ENCODE results near the gene UBC. TPM values are rescaled to one million over a fixed set of nuclear protein-coding genes. Genes with fewer than 3 reads are reported as not detected.

Gene UBC
- total and polyA plus RNA-seq, 9 of the 15 experiments (the other 6 are each of a cell fraction or from before 2014, with no cell fraction given), result 533 to 1,153 (median 813) TPM

DNA sequence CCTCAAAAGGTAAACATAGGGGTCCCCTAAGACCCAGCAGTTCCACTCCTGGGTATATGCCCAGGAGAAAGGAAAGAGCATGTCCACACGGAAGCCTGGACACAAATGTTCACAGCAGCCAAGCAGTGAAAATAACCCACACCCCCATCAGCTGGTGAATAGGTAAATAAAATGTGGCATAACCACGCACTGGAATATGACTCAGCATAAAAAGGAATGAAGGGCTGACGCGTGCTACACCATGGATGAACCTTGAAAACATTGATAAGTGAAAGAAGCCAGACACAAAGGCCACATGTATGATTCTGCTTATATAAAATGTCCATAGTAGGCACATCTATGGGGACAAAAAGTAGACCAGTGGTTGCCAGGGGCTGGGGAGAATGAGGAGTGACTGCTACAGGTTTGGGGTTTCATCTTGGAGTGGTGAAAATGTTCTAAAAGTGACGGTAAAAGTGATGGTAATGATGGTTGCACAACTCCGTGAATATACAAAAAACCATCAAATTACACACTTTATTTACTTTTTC is 47.0 kb downstream of the UBC start (continued):
- TF ChIP-seq RUNX1 (IDR thresholded peaks at IDR 0.05; ENCODE audit: low read depth), result no peak
- TF ChIP-seq KAT7 (CRISPR knock-in tag; IDR thresholded peaks at IDR 0.05; ENCODE audit: borderline replicate concordance), result no peak
- TF ChIP-seq HLTF (IDR thresholded peaks at IDR 0.05), result no peak
- TF ChIP-seq, protein P1, sequence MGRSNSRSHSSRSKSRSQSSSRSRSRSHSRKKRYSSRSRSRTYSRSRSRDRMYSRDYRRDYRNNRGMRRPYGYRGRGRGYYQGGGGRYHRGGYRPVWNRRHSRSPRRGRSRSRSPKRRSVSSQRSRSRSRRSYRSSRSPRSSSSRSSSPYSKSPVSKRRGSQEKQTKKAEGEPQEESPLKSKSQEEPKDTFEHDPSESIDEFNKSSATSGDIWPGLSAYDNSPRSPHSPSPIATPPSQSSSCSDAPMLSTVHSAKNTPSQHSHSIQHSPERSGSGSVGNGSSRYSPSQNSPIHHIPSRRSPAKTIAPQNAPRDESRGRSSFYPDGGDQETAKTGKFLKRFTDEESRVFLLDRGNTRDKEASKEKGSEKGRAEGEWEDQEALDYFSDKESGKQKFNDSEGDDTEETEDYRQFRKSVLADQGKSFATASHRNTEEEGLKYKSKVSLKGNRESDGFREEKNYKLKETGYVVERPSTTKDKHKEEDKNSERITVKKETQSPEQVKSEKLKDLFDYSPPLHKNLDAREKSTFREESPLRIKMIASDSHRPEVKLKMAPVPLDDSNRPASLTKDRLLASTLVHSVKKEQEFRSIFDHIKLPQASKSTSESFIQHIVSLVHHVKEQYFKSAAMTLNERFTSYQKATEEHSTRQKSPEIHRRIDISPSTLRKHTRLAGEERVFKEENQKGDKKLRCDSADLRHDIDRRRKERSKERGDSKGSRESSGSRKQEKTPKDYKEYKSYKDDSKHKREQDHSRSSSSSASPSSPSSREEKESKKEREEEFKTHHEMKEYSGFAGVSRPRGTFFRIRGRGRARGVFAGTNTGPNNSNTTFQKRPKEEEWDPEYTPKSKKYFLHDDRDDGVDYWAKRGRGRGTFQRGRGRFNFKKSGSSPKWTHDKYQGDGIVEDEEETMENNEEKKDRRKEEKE (IDR thresholded peaks at IDR 0.05; ENCODE audit: borderline replicate concordance in 1 of 2, control insufficient read depth in 1 of 2, low read depth in 2 of 2, low read length in 1 of 2), result no peak
- no peak for TF ChIP-seq U2AF1 (optimal IDR thresholded peaks at IDR 0.05; ENCODE audit: low read depth, low read length)
- no peak for TF ChIP-seq MECOM (CRISPR knock-in tag; IDR thresholded peaks at IDR 0.05)
- no peak for TF ChIP-seq HOXB6 (CRISPR knock-in tag; IDR thresholded peaks at IDR 0.05; ENCODE audit: borderline replicate concordance)
- TF ChIP-seq, protein P2, sequence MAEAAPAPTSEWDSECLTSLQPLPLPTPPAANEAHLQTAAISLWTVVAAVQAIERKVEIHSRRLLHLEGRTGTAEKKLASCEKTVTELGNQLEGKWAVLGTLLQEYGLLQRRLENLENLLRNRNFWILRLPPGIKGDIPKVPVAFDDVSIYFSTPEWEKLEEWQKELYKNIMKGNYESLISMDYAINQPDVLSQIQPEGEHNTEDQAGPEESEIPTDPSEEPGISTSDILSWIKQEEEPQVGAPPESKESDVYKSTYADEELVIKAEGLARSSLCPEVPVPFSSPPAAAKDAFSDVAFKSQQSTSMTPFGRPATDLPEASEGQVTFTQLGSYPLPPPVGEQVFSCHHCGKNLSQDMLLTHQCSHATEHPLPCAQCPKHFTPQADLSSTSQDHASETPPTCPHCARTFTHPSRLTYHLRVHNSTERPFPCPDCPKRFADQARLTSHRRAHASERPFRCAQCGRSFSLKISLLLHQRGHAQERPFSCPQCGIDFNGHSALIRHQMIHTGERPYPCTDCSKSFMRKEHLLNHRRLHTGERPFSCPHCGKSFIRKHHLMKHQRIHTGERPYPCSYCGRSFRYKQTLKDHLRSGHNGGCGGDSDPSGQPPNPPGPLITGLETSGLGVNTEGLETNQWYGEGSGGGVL (CRISPR knock-in tag; IDR thresholded peaks at IDR 0.05), result no peak
- TF ChIP-seq KLF6 (CRISPR knock-in tag; IDR thresholded peaks at IDR 0.05; ENCODE audit: borderline replicate concordance), result peak; percentile 69; the same call in 1 of the 2 replicates
- TF ChIP-seq DACH1 (IDR thresholded peaks at IDR 0.05; ENCODE audit: partially characterized antibody), result peak; percentile 82
- no peak for TF ChIP-seq ZC3H11A (IDR thresholded peaks at IDR 0.05; ENCODE audit: low read depth, low read length)
- TF ChIP-seq MYNN (IDR thresholded peaks at IDR 0.05), result no peak
- no peak for TF ChIP-seq MYNN (CRISPR knock-in tag; IDR thresholded peaks at IDR 0.05)
- TF ChIP-seq, protein P3, sequence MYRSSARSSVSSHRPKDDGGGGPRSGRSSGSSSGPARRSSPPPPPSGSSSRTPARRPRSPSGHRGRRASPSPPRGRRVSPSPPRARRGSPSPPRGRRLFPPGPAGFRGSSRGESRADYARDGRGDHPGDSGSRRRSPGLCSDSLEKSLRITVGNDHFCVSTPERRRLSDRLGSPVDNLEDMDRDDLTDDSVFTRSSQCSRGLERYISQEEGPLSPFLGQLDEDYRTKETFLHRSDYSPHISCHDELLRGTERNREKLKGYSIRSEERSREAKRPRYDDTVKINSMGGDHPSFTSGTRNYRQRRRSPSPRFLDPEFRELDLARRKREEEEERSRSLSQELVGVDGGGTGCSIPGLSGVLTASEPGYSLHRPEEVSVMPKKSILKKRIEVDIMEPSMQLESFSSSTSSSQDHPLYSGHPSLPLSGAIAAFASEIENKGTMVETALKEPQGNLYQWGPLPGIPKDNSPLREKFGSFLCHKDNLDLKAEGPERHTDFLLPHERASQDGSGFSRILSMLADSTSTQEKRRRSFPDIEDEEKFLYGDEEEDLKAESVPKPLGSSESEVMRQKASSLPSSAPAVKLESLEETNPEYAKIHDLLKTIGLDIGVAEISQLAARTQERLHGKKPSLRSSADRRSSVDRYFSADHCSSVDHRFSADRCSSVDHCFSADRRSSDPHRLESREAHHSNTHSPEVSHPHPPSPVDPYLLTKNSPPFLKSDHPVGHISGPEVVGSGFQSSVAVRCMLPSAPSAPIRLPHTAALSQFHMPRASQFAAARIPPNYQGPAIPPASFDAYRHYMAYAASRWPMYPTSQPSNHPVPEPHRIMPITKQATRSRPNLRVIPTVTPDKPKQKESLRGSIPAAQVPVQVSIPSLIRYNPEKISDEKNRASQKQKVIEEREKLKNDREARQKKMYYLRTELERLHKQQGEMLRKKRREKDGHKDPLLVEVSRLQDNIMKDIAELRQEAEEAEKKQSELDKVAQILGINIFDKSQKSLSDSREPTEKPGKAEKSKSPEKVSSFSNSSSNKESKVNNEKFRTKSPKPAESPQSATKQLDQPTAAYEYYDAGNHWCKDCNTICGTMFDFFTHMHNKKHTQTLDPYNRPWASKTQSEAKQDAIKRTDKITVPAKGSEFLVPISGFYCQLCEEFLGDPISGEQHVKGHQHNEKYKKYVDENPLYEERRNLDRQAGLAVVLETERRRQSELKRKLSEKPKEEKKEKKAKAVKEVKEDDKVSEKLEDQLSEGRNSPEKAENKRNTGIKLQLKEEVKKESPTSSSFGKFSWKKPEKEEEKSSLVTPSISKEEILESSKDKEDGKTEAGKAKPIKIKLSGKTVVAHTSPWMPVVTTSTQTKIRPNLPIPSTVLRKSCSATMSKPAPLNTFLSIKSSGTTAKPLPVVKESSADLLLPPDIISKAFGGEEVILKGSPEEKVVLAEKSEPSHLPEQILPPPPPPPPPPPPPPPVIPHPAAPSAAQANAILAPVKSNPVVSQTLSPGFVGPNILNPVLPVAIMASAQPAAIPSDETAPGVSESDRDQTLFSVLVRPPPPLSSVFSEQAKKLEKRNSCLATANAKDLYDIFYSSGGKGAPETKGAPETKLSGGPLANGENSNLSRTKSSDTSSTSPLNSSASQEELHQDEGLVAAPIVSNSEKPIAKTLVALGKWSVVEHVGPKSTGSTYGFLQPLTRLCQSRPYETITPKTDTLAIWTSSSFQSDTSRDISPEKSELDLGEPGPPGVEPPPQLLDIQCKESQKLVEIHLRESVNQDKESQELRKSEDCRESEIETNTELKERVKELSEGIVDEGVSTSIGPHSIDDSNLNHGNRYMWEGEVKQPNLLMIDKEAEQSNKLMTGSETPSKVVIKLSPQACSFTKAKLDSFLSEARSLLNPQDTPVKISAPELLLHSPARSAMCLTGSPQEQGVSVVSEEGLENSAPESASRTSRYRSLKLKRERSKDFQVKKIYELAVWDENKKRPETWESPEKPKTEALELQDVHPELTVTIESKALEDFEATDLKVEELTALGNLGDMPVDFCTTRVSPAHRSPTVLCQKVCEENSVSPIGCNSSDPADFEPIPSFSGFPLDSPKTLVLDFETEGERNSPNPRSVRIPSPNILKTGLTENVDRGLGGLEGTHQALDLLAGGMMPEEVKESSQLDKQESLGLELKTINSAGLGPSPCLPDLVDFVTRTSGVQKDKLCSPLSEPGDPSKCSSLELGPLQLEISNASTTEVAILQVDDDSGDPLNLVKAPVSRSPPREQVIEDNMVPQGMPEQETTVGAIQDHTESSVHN (IDR thresholded peaks at IDR 0.05; ENCODE audit: borderline replicate concordance in 1 of 2, low read depth in 1 of 2), result peak in 1 of 2 experiments; percentile 77; a peak in 2 of 4 replicates
- no peak for TF ChIP-seq SNRNP70 (optimal IDR thresholded peaks at IDR 0.05; ENCODE audit: low read depth, low read length)
- no peak for TF ChIP-seq MEIS2 (IDR thresholded peaks at IDR 0.05; ENCODE audit: partially characterized antibody)

All from K562 (cell line).